COR-L47 (cell line): ENCODE measurements around the gene GPANK1.

ENCODE experiments used
- DNase-seq: peaks from one replicate; lab custom pipeline; 2025; lab: John Stamatoyannopoulos, UW

Gene GPANK1

DNA sequence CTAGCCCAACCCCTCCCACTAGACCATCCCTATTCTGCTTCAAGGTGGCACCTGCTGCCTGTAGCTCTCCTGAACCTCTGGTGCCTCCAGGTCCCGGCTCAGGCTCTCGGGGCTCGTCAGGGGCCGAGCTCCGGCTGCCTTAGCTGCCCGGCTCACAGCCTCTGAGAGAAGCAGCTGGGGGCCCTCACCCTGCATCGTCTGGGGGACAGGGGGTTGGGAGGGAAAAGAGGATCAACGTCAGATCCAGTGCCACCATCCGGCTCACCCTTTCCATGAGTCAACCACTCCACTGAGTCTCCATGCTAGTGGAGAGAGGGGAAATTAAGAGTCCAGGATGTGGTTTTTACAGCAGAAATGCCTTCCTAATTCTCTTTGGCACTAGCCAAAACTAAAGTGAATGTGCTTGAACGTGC lies 25.3 kb downstream of the GPANK1 start:
- no peak for DNase-seq

- no peak for DNase-seq
These were observed 25.8 kb downstream of the GPANK1 start for GRCh38 chr6:31639043-31639442.

DNA sequence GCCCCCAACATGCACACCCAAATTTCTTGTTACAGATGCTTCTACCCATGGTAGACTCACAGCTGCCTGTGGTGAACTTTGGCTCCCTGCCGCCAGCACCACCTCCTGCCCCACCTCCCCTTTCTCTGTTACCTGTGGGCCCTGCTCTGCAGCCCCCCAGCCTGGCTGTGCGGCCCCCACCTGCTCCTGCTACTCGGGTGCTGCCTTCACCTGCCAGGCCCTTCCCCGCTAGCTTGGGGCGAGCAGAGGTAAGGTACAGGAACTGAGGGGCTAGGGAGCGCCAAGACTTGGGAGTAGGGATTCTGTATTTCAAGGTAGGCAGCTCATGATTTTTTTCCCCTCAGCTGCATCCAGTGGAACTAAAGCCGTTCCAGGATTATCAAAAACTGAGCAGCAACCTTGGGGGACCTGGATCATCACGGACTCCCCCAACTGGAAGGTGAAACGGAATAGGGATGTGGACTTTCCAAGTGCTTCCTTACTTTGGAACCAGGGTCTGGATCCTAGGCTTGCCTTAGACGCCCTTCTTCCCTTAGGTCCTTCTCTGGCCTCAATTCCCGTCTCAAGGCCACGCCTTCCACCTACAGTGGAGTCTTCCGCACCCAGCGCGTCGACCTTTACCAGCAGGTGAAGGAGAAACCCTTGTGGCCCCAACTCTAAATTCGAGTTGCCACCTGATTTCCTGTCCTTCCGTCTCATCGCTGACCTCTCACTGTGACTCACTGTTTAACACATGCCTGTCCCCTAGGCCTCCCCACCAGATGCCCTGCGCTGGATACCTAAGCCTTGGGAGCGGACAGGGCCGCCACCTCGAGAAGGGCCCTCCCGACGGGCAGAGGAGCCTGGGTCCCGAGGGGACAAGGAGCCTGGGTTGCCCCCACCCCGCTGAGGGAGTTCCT lies 27.9 kb downstream of the GPANK1 start:
- DNase-seq: no peak

DNA sequence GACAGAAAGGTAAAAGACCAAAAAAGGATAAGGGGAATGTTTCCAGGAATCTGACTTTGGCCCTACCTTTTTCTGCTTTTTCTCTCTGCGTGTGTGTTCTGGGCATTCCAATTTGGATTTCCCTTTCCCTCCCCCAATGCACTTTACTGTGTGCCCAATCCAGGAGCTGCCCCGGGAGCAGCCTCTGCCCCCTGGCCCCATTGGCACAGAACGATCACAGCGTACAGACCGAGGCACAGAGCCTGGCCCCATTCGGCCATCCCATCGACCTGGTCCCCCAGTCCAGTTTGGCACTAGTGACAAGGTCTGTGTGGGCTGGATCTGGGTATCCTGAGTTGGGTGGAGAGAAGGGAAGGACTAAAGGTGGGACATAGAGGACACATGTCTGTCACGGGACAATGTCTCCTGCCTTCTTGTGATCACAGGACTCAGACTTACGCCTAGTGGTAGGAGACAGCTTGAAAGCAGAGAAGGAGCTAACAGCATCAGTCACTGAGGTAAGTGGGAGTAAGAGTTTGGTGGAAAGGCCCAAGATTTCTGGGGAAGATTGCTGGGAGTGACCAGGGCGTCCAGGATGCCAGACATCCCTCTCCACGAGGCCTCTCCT lies 29.7 kb downstream of the GPANK1 start:
- no peak for DNase-seq

- no peak for DNase-seq
These were observed 30.7 kb downstream of the GPANK1 start for GRCh38 chr6:31634131-31634530.

GRCh38 chr6:31633447-31633846 lies 31.4 kb downstream of the GPANK1 start:
- DNase-seq: no peak

- DNase-seq: no peak
These were observed 32.4 kb downstream of the GPANK1 start for GRCh38 chr6:31632279-31632946.

GRCh38 chr6:31631681-31632278 lies 33.0 kb downstream of the GPANK1 start:
- no peak for DNase-seq

GRCh38 chr6:31631209-31631608 lies 33.6 kb downstream of the GPANK1 start:
- no peak for DNase-seq

DNA sequence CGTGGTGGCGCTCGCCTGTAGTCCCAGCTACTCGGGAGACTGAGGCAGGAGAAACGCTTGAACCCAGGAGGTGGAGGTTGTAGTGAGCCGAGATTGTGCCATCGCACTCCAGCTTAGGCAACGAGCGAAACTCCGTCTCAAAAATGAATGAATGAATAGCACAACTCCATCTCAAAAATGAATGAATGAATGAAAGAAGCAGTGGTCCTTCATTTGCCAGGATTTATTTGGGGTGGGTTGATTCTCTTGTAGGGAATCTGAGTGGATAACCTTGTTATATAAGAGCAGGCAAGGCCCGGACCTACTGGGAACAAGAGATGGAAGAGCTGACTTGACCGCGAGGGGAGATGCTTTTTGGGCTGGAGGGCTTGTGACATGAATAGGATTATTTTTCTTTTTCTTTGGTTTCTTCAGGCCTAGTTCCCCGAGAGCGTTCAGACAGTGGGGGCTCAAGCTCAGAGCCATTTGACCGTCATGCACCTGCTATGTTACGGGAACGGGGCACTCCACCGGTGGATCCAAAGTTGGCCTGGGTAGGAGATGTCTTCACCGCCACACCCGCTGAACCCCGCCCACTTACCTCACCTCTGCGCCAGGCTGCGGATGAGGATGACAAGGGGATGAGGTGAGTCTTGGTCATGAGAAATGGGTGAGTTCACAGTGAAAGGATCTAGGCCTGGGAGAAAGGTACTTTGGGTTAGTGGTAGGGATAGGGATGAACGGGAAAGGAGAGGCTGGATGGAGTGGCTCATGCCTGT lies 34.4 kb downstream of the GPANK1 start:
- no peak for DNase-seq

DNA sequence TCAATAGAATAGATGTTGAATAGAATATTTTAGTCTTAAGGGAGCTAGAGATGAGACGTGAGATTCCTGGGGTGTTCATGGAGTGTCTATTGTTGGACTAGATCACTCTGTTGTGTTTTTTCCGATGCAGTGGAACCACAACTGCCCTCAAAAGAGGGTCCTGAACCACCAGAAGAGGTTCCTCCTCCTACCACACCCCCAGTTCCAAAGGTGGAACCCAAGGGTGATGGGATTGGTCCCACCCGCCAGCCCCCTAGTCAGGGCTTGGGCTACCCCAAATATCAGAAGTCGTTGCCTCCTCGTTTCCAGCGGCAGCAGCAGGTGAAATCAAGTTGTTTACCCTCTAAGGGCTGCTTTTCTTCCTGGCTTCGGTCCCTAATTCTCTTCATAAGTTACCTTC lies 35.8 kb downstream of the GPANK1 start:
- DNase-seq: no peak

- DNase-seq: no peak
These were observed 37.0 kb downstream of the GPANK1 start for GRCh38 chr6:31627690-31628287.

DNA sequence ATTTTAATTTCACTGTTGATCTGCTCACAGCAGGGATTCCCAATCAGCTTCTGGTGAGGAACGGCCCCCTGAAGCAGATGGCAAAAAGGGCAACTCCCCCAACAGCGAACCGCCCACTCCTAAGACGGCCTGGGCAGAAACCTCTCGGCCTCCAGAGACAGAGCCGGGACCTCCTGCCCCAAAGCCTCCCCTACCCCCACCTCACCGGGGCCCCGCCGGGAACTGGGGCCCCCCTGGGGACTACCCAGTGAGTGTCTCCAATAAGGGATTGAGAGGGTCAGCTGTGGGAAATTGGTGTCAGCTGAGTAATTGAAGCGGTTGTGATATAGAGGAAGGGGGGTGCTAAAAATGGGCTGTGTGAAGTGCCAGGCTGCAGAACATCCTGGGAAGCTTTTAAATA lies 37.8 kb downstream of the GPANK1 start:
- no peak for DNase-seq

DNA sequence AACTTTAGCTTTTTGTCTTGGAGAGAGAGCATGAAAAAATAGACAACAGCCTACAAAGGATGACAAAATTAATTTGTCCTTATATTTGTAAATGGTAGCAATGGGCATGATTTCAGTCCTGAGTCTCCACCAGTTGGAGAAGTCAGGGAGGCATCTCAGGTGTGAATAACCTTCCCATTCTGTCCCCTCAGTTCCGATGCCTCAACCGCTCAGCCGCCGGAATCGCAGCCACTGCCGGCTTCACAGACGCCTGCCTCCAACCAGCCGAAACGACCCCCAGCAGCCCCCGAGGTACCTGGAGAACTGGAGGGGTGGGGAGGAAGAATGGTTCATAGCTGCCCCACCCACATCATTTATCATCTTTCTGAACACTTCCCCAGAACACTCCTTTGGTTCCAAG lies 40.7 kb downstream of the GPANK1 start:
- DNase-seq: no peak

- DNase-seq: no peak
These were observed 42.1 kb downstream of the GPANK1 start for GRCh38 chr6:31622684-31623091.

DNA sequence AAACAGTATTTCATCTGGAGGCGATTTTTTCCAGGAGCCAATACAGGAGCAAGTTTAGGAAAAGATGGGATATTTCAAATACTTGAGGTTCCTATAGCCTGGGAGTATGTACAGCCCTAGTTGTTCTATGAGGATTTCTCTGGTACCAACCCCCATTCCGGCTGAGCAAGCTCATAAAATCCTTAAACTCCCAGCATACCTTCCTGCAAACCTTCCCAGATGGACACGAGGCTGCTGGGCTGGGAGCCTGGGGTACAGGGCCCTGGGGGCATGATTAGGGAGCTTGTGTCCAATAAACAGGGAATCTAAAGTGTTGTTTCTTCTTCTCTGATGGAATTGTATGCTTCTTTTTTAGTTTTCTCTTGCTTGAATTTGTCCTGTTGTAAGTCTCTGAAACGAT lies 42.8 kb downstream of the GPANK1 start:
- DNase-seq: no peak

DNA sequence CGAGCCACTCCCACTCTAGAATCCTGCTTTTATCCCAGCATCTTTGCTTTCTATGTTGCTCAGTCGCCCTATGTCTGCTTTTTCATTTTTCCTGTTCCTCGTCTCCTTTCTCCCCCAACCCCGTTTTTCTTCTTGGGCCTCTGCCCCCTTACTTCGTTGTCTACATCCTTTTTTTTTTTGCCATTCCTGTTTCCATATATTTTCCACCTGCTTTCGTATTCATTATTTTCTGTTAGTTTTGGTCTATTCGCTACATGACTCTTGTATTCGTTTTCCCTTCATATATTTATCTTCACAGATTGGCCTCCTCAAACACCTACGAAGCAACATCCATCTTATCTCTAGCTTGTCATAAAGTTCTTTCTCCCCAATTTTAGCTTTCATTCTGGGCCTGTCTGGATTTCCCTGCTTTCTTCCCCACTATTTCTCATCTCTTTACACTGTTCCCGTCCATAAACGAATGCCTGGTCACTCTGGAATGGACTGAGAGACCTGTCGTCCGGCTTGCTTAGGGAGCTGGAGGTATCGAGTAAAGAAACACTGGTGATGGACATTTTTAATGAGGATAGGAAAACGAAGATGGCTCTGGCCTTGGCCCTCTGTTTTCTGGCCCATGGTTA lies 43.4 kb downstream of the GPANK1 start:
- DNase-seq: no peak

DNA sequence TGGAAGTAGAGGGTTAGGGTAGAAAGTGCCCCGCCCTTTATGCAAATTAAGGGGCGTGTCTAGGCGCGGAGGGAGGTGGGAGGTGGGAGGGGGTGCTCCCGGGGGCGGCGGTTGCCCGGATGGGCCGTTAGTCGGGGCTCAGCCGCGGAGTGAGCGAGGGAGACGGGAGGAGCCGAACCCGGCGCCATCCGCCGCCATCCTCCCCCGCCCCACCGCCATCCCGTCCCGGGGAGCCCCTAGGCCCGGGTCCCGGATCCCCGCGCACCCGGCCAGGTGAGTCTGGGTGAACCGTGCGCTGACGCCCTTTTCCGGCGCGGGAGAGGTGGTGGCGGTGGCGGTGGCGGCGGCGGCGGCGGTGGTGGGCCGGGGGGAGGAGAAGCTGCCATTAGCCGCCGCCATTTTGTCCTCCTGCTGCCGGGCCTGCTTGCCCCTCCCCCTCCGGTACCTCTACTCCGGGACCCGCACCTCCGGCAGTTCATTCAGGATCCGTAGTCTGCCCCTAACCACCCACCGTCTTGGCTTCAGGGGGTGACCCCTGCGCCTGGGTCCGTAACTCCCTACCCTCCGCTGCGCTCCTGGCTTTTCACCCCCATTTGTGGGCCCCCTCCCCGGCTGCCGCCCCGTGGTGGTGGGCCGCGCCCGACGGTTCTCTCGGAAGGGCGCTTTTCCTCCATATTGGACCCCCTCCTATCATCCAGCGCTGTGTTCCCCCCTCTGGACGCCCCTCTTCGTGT lies 44.0 kb downstream of the GPANK1 start, which contains the start of gene PRRC2A:
PRRC2A (plus strand) TSS at position 130 of the 734 bp plus-strand sequence. CDS start 2,075 bp downstream, outside the sequence.
- peak; percentile 82 for DNase-seq

DNA sequence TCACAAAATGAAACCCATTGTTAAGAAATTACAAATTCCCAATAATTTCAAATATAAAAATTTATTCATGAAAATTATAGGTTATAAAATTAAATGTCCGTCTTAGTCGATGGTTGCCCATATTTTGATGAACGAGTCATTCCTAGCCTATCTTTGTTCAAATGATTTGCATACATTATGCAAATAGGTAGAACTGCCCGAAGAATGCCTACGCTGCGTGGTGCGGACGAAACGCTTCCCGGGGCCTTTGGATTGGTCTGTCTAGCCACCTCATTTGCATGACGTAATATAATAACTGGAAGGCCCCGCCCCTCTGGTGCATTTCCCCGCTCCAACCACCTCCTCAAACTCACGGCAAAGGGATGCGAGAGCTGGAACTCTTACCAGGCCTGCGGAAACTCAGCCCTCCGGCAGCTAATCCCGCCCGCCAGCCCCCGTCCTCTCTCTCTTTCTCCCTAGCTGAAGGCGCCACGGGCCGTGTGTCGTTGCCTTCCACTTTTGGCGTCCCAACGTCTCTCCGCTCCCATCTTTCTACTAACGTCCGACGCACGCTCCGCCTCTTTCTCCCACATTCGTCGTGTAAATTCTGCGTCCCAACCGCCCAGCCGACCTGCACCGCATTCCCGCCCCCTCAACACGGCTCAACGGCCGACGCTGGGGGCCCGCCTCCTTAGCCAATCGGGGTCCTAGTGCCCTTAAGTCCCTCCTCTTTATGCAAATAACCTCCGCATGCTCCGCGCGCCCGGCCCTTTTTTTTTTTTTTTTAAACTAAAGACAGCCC lies 44.8 kb downstream of the GPANK1 start:
- DNase-seq: peak; percentile 99
